Mesendoderm (in vitro differentiated cells): ENCODE measurements around the gene F2RL3.
"Not testable (repeated sequence)": the region's sequence is repeated elsewhere in the genome, so short reads cannot be mapped to it uniquely, and the experiment has no call there.

Source experiments
- DNase-seq: peaks from one replicate; pipeline ENCODE4 v3.0.0; 2013
- H2AK5ac ChIP-seq: 2 replicates; pipeline ENCODE4 v1.6.1; 2013; ENCODE audit warnings: low read length, inconsistent platforms
- H2BK120ac ChIP-seq: 2 replicates; pipeline ENCODE4 v1.6.1; 2013; ENCODE audit warnings: low read depth, mild to moderate bottlenecking, low read length, moderate library complexity, mixed read lengths
- H2BK15ac ChIP-seq: replicated peaks from 2 replicates; pipeline ENCODE4 v1.6.1; 2013; ENCODE audit warnings: low read depth, mild to moderate bottlenecking, moderate library complexity
- H2BK5ac ChIP-seq: 2 replicates; pipeline ENCODE4 v1.6.1; 2013; ENCODE audit warnings: low read length, inconsistent platforms
- H3K18ac ChIP-seq: 2 replicates; pipeline ENCODE4 v1.6.1; 2013; ENCODE audit warnings: mild to moderate bottlenecking, low read length, mixed read lengths
- H3K23ac ChIP-seq: one replicate; pipeline ENCODE4 v1.6.1; 2013; ENCODE audit warnings: low read length
- H3K27ac ChIP-seq: 2 replicates; pipeline ENCODE4 v1.5.1; 2013; ENCODE audit warnings: low read depth, mild to moderate bottlenecking, inconsistent platforms, low read length, moderate library complexity
- H3K27me3 ChIP-seq: 2 replicates; pipeline ENCODE4 v1.6.1; 2013; ENCODE audit warnings: low read length, control low read depth, mild to moderate bottlenecking, inconsistent platforms; ENCODE audit not compliant: insufficient read depth, poor library complexity
- H3K36me3 ChIP-seq: 2 replicates; pipeline ENCODE4 v1.6.1; 2013; ENCODE audit warnings: low read length, inconsistent platforms; ENCODE audit not compliant: control insufficient read depth, insufficient read depth
- H3K4ac ChIP-seq: one replicate; pipeline ENCODE4 v1.6.1; 2013; ENCODE audit warnings: low read depth, mild to moderate bottlenecking, low read length, moderate library complexity
- H3K4me1 ChIP-seq: 2 replicates; pipeline ENCODE4 v1.6.1; 2013; ENCODE audit warnings: low read depth, low read length, inconsistent platforms; ENCODE audit not compliant: control insufficient read depth
- H3K4me2 ChIP-seq: 2 replicates; pipeline ENCODE4 v1.6.1; 2013; ENCODE audit warnings: low read length
- H3K4me3 ChIP-seq: 2 replicates; pipeline ENCODE4 v1.5.1; 2013; ENCODE audit warnings: mild to moderate bottlenecking, low read length
- H3K56ac ChIP-seq: one replicate; pipeline ENCODE4 v1.6.1; 2013; ENCODE audit warnings: low read length
- H3K79me1 ChIP-seq: 2 replicates; pipeline ENCODE4 v1.6.1; 2013; ENCODE audit warnings: low read length, inconsistent platforms
- H3K79me2 ChIP-seq: 2 replicates; pipeline ENCODE4 v1.6.1; 2013; ENCODE audit warnings: mild to moderate bottlenecking, low read length; ENCODE audit not compliant: control insufficient read depth, insufficient read depth
- H3K9ac ChIP-seq: 2 replicates; pipeline ENCODE4 v1.6.1; 2013; ENCODE audit warnings: low read length, inconsistent platforms
- H4K5ac ChIP-seq: one replicate; pipeline ENCODE4 v1.6.1; 2013; ENCODE audit warnings: low read length
- H4K8ac ChIP-seq: one replicate; pipeline ENCODE4 v1.6.1; 2013; ENCODE audit warnings: low read depth, mild to moderate bottlenecking, control low read depth, low read length, moderate library complexity
- WGBS: extraction: QIAGEN DNeasy Blood & Tissue Kit; methylation state at CpG from one replicate; pipeline ENCODE4 v1.1.7; 2013; ENCODE audit warnings: low lambda C conversion rate, missing lambda C conversion rate; ENCODE audit not compliant: insufficient coverage; ENCODE audit errors: extremely low coverage; 5-methylcytosine and 5-hydroxymethylcytosine counted together

F2RL3 gene

GRCh38 chr19:16930753-16931152 lies 42.0 kb downstream of the F2RL3 start:
- Histone ChIP-seq H3K36me3 (no peaks in the 10 kb centered on the region), H3K56ac (no peak overlapping the region), H3K9ac (no peak overlapping the region), H3K79me2 (no peaks in the 10 kb centered on the region), H3K4me1 (no peaks in the 10 kb centered on the region), H3K4me3 (no peak overlapping the region), H2BK5ac (no peak overlapping the region), H2AK5ac (no peak overlapping the region), H2BK120ac (no peak overlapping the region), H3K79me1 (no peaks in the 10 kb centered on the region), H3K4ac (no peak overlapping the region), H4K5ac (no peak overlapping the region), H2BK15ac (no peak overlapping the region), H3K23ac (no peak overlapping the region), H3K27ac (no peak overlapping the region), H3K27me3 (no peaks in the 10 kb centered on the region), H3K18ac (no peak overlapping the region), H4K8ac (no peak overlapping the region), H3K4me2 (no peak overlapping the region)
- no peak for DNase-seq
- no CpG with 5 or more reads among the region's 5 CpGs for WGBS

- Histone ChIP-seq H2BK120ac (no peak overlapping the region), H2AK5ac (no peak overlapping the region), H3K23ac (no peak overlapping the region), H4K8ac (no peak overlapping the region), H3K27me3 (no peaks in the 10 kb centered on the region), H2BK15ac (no peak overlapping the region), H3K27ac (no peak overlapping the region), H3K18ac (no peak overlapping the region), H2BK5ac (no peak overlapping the region), H4K5ac (no peak overlapping the region), H3K79me1 (no peaks in the 10 kb centered on the region), H3K4ac (no peak overlapping the region), H3K79me2 (no peaks in the 10 kb centered on the region), H3K56ac (no peak overlapping the region), H3K4me1 (no peaks in the 10 kb centered on the region), H3K4me2 (no peak overlapping the region), H3K4me3 (no peak overlapping the region), H3K9ac (no peak overlapping the region), H3K36me3 (no peaks in the 10 kb centered on the region)
- no CpG with 5 or more reads among the region's 4 CpGs for WGBS
- no peak for DNase-seq
These were observed 42.5 kb downstream of the F2RL3 start for GRCh38 chr19:16931306-16931705.

- no peak overlapping the region for H3K56ac ChIP-seq
- no peak overlapping the region for H3K4me2 ChIP-seq
- no peak overlapping the region for H3K4ac ChIP-seq
- no peaks in the 10 kb centered on the region for H3K4me1 ChIP-seq
- no CpG with 5 or more reads among the region's 1 CpG for WGBS
- no peak overlapping the region for H2BK120ac ChIP-seq
- H3K23ac ChIP-seq = no peak overlapping the region
- H3K36me3 ChIP-seq = no peaks in the 10 kb centered on the region
- H3K18ac ChIP-seq = no peak overlapping the region
- H3K27me3 ChIP-seq = no peaks in the 10 kb centered on the region
- H4K8ac ChIP-seq = no peak overlapping the region
- H3K9ac ChIP-seq = no peak overlapping the region
- H4K5ac ChIP-seq = no peak overlapping the region
- no peak overlapping the region for H2BK15ac ChIP-seq
- H2AK5ac ChIP-seq = no peak overlapping the region
- H3K79me2 ChIP-seq = no peaks in the 10 kb centered on the region
- no peaks in the 10 kb centered on the region for H3K79me1 ChIP-seq
- no peak overlapping the region for H3K4me3 ChIP-seq
- H2BK5ac ChIP-seq = no peak overlapping the region
- DNase-seq = no peak
- H3K27ac ChIP-seq = no peak overlapping the region
These were observed 45.7 kb downstream of the F2RL3 start for GRCh38 chr19:16934489-16934888.

- no peak overlapping the region for H3K23ac ChIP-seq
- no CpG with 5 or more reads among the region's 2 CpGs for WGBS
- H3K4ac ChIP-seq = no peak overlapping the region
- no peak overlapping the region for H4K5ac ChIP-seq
- no peaks in the 10 kb centered on the region for H3K27me3 ChIP-seq
- H2BK120ac ChIP-seq = no peak overlapping the region
- no peak overlapping the region for H3K4me3 ChIP-seq
- H3K79me2 ChIP-seq = no peaks in the 10 kb centered on the region
- H3K27ac ChIP-seq = no peak overlapping the region
- DNase-seq = no peak
- H3K4me2 ChIP-seq = no peak overlapping the region
- no peak overlapping the region for H3K18ac ChIP-seq
- no peak overlapping the region for H2AK5ac ChIP-seq
- no peak overlapping the region for H4K8ac ChIP-seq
- no peak overlapping the region for H2BK15ac ChIP-seq
- no peaks in the 10 kb centered on the region for H3K79me1 ChIP-seq
- no peak overlapping the region for H3K56ac ChIP-seq
- H2BK5ac ChIP-seq = no peak overlapping the region
- H3K4me1 ChIP-seq = no peaks in the 10 kb centered on the region
- no peaks in the 10 kb centered on the region for H3K36me3 ChIP-seq
- no peak overlapping the region for H3K9ac ChIP-seq
These were observed 48.1 kb downstream of the F2RL3 start for GRCh38 chr19:16936901-16937300.

GRCh38 chr19:16937796-16938195 lies 49.0 kb downstream of the F2RL3 start:
- not testable (repeated sequence) for H2BK15ac ChIP-seq, DNase-seq, H3K4ac ChIP-seq, H3K79me2 ChIP-seq, H3K9ac ChIP-seq, H4K8ac ChIP-seq, H2BK5ac ChIP-seq, H3K18ac ChIP-seq, H2AK5ac ChIP-seq, H3K23ac ChIP-seq, H2BK120ac ChIP-seq, H3K4me3 ChIP-seq, H3K79me1 ChIP-seq, H3K27me3 ChIP-seq, H3K36me3 ChIP-seq, H3K27ac ChIP-seq, H3K56ac ChIP-seq, H3K4me2 ChIP-seq, H3K4me1 ChIP-seq, H4K5ac ChIP-seq
- WGBS = no CpG with 5 or more reads among the region's 12 CpGs

GRCh38 chr19:16938211-16938610 lies 49.4 kb downstream of the F2RL3 start:
- no peak overlapping the region for H3K4me2 ChIP-seq
- no peak overlapping the region for H3K9ac ChIP-seq
- no peak overlapping the region for H2BK120ac ChIP-seq
- H4K5ac ChIP-seq = no peak overlapping the region
- H2BK15ac ChIP-seq = no peak overlapping the region
- no peaks in the 10 kb centered on the region for H3K79me2 ChIP-seq
- H3K4ac ChIP-seq = no peak overlapping the region
- H3K4me3 ChIP-seq = no peak overlapping the region
- no peak for DNase-seq
- no peaks in the 10 kb centered on the region for H3K27me3 ChIP-seq
- no peaks in the 10 kb centered on the region for H3K36me3 ChIP-seq
- no peak overlapping the region for H3K27ac ChIP-seq
- H3K23ac ChIP-seq = no peak overlapping the region
- H4K8ac ChIP-seq = no peak overlapping the region
- H2AK5ac ChIP-seq = no peak overlapping the region
- no CpG with 5 or more reads among the region's 11 CpGs for WGBS
- H2BK5ac ChIP-seq = no peak overlapping the region
- no peak overlapping the region for H3K18ac ChIP-seq
- no peak overlapping the region for H3K56ac ChIP-seq
- no peaks in the 10 kb centered on the region for H3K79me1 ChIP-seq
- H3K4me1 ChIP-seq = no peaks in the 10 kb centered on the region
